Activated T-helper 2 cell treated with anti-CD3 and anti-CD28 coated beads, Interferon-gamma antibody, Interleukin-2, Interleukin-4, amounts not matched to agents 10 μg/mL and 5 μg/mL and 100 μg/mL, durations not matched to agents 14 hours and 24 hours and 36 hours (primary cell): ENCODE data around the gene ABCC4. TPM values are rescaled to one million over a fixed set of nuclear protein-coding genes. Genes with fewer than 3 reads are reported as not detected.
A peak's percentile ranks its signal among the peaks of the same experiment; 100 is the strongest.

ENCODE experiments used
- DNase-seq: peaks from one replicate; pipeline ENCODE4 v3.0.0; 2021; ENCODE audit warnings: low spot score
- H3K27ac Mint-ChIP-seq: one replicate; pipeline ENCODE4 v1.8.0; 2021; ENCODE audit warnings: mixed read lengths
- H3K27me3 Mint-ChIP-seq: one replicate; pipeline ENCODE4 v1.8.0; 2021; ENCODE audit warnings: low read depth, mixed read lengths
- H3K36me3 Mint-ChIP-seq: one replicate; pipeline ENCODE4 v1.8.0; 2021; ENCODE audit warnings: low read depth, mixed read lengths
- H3K4me1 Mint-ChIP-seq: one replicate; pipeline ENCODE4 v1.8.0; 2021; ENCODE audit warnings: low read depth, mixed read lengths
- H3K4me3 Mint-ChIP-seq: one replicate; pipeline ENCODE4 v1.8.0; 2021; ENCODE audit warnings: low read depth, mild to moderate bottlenecking, moderate library complexity, mixed read lengths
- H3K9me3 Mint-ChIP-seq: one replicate; pipeline ENCODE4 v1.8.0; 2021; ENCODE audit warnings: mixed read lengths
- intact Hi-C: fragments of 100-400 bp; cut with micrococcal nuclease; formaldehyde crosslinking; loops from one replicate; pipeline ENCODE4 v1.15.1; 2023
- total RNA-seq: library from RNA; stranded (reverse); gene quantifications from 2 replicates; pipeline ENCODE4 v1.2.3, GENCODE V29; 2022

The ABCC4 gene
- total RNA-seq, 1 donor from 2014 or later, result 19.6 TPM

DNA sequence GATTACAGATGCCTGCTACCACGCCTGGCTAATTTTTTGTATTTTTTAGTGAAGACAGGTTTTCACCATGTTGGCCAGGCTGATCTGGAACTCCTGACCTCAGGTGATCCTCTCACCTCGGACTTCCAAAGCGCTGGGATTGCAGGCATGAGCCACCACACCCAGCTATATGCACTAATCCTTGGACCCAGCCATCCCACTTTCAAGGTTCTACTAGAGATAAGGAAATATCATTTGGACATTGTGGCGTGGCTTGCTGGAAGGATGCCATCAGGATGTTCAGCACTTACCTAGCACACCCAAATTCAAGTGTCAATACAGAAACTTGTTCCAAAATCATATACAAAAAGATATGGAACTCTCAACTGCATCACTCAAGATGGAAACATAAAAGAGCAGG, 136.4 kb downstream of the ABCC4 start:
- H3K9me3 Mint-ChIP-seq, result no peaks in the 10 kb centered on the region
- DNase-seq, result no peak
- H3K27me3 Mint-ChIP-seq, result no peaks in the 10 kb centered on the region
- intact Hi-C loops, result no loop called here
- H3K4me1 Mint-ChIP-seq, result peaks cover 10% of the 10 kb centered on the region
- no peak overlapping the region for H3K27ac Mint-ChIP-seq
- H3K36me3 Mint-ChIP-seq, result peaks cover 20% of the 10 kb centered on the region
- no peak overlapping the region for H3K4me3 Mint-ChIP-seq

DNA sequence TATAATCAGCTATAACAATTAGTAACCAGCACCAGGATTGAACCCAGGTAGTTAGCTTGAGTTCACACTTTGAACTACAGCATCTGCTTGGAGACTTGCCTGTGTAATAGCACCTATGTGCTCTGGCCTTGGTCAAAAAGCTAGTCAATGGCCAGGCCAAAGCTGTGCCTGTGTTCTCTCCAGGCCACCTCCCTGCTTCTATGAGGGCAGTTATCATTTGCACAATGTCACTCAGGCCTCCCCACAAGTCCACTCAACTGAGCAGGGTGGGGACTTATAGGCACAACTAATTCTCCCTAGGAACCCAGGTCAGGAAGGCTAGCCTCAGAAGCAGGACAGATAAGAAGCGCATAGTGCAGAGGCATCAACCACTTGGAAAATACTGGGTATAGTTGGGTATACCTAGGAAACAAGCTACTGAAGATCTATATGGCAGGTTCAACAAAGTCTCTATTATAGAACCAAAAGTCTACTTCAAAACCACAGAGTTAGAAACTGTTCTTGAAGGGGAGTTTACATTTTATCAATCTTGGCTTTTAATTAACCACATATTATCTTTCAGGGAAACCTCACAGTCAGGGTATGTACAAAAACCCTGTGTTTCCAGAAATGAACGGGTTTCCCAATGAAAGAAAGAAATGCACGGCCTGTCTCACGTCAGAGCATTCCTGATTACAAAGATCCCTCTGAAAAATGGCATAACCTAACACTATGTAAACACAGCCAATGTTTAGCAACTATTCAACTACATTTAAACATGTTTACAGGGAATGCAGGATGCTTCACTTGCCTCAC, 140.9 kb downstream of the ABCC4 start:
- H3K27me3 Mint-ChIP-seq, result no peaks in the 10 kb centered on the region
- no peak overlapping the region for H3K27ac Mint-ChIP-seq
- H3K36me3 Mint-ChIP-seq, result peaks cover 20% of the 10 kb centered on the region
- no peak for DNase-seq
- intact Hi-C loops, result no loop called here
- H3K9me3 Mint-ChIP-seq, result no peaks in the 10 kb centered on the region
- H3K4me3 Mint-ChIP-seq, result no peak overlapping the region
- H3K4me1 Mint-ChIP-seq, result peaks cover 15% of the 10 kb centered on the region

DNA sequence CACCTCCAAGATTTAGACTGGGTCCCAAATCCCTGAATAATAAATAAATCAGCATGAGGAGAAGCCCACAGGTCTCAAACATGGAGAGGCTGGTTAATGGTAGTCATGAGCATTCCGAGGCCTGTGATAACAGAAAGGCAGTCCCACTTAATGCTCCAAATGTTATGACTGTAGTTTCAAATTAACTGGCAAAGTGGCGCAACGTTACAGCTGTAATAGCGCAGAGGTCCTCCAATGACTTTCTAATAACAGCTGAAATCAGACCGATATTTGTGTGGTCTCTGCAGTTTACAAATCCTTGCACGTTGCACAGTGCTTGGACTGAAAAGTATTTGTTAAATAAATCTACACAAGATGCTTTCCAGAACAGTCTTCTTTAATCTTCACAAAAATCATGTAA, 141.8 kb downstream of the ABCC4 start:
- intact Hi-C loops, result loop anchor here (10.0 kb wide), 2 partner anchors 185 to 495 kb away; no protein-coding TSS in a partner anchor
- Mint-ChIP-seq H3K4me3 (no peak overlapping the region), H3K36me3 (peaks cover 23% of the 10 kb centered on the region), H3K27ac (no peak overlapping the region), H3K9me3 (no peaks in the 10 kb centered on the region), H3K27me3 (no peaks in the 10 kb centered on the region), H3K4me1 (peaks cover 17% of the 10 kb centered on the region)
- no peak for DNase-seq

GRCh38 chr13:95156208-95156607, 145.0 kb downstream of the ABCC4 start:
- no peaks in the 10 kb centered on the region for H3K9me3 Mint-ChIP-seq
- peaks cover 30% of the 10 kb centered on the region for H3K4me1 Mint-ChIP-seq
- peaks cover 17% of the 10 kb centered on the region for H3K36me3 Mint-ChIP-seq
- H3K4me3 Mint-ChIP-seq, result no peak overlapping the region
- H3K27ac Mint-ChIP-seq, result no peak overlapping the region
- intact Hi-C loops, result loop anchor here (10.0 kb wide), 2 partner anchors 181 to 491 kb away; no protein-coding TSS in a partner anchor
- H3K27me3 Mint-ChIP-seq, result no peaks in the 10 kb centered on the region
- no peak for DNase-seq

- H3K4me3 Mint-ChIP-seq, result no peak overlapping the region
- no peaks in the 10 kb centered on the region for H3K9me3 Mint-ChIP-seq
- peaks cover 31% of the 10 kb centered on the region for H3K4me1 Mint-ChIP-seq
- no peak overlapping the region for H3K27ac Mint-ChIP-seq
- H3K27me3 Mint-ChIP-seq, result no peaks in the 10 kb centered on the region
- intact Hi-C loops, result loop anchor here (2.0 to 10.0 kb wide), 3 partner anchors 21 to 491 kb away; no protein-coding TSS in a partner anchor
- peaks cover 12% of the 10 kb centered on the region for H3K36me3 Mint-ChIP-seq
- DNase-seq, result no peak
Observed at GRCh38 chr13:95155504-95155903, 145.7 kb downstream of the ABCC4 start.

- intact Hi-C loops, result loop anchor here (2.0 to 10.0 kb wide), 3 partner anchors 22 to 490 kb away; no protein-coding TSS in a partner anchor
- H3K4me3 Mint-ChIP-seq, result no peak overlapping the region
Observed at GRCh38 chr13:95155093-95155492, 146.2 kb downstream of the ABCC4 start.

DNA sequence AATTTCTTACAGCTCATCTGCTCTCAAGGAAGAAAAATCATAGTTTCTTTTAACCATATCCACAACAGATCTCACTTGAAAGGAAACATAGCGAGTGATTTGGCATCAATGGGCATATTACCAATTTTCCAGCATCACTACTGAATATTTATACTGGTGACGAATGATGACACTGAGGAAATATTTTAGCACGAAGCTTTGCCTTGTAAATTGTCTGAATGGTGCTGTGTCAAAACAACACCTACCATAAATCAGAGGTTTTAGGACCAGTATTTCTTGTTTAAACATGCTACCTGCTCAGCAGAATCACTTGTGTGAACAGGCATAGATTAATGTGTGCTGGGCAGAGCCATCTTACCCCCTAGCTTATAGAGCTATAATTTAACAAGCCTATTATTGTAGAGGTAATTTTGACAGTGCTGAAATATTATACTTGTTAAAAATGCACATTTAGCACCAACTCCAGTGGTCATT, 146.8 kb downstream of the ABCC4 start:
- Mint-ChIP-seq H3K27ac (peak overlapping the region; percentile 15), H3K27me3 (no peaks in the 10 kb centered on the region), H3K36me3 (peaks cover 7% of the 10 kb centered on the region), H3K4me1 (peaks cover 26% of the 10 kb centered on the region), H3K4me3 (no peak overlapping the region), H3K9me3 (no peaks in the 10 kb centered on the region)
- no peak for DNase-seq
- intact Hi-C loops, result loop anchor here (1.0 to 10.0 kb wide), 5 partner anchors 22 to 490 kb away; partner anchors contain the start of gene SOX21

More at GRCh38 chr13:95155093-95155492, 146.2 kb downstream of the ABCC4 start:
- H3K27ac Mint-ChIP-seq, result no peak overlapping the region
- peaks cover 28% of the 10 kb centered on the region for H3K4me1 Mint-ChIP-seq
- no peak for DNase-seq
- peaks cover 8% of the 10 kb centered on the region for H3K36me3 Mint-ChIP-seq
- H3K9me3 Mint-ChIP-seq, result no peaks in the 10 kb centered on the region
- no peaks in the 10 kb centered on the region for H3K27me3 Mint-ChIP-seq

- H3K4me3 Mint-ChIP-seq, result no peak overlapping the region
- H3K27ac Mint-ChIP-seq, result peak overlapping the region; percentile 15
- H3K4me1 Mint-ChIP-seq, result peaks cover 26% of the 10 kb centered on the region
- intact Hi-C loops, result loop anchor here (1.0 to 10.0 kb wide), 5 partner anchors 23 to 489 kb away; partner anchors contain the start of gene SOX21
- no peaks in the 10 kb centered on the region for H3K9me3 Mint-ChIP-seq
- H3K27me3 Mint-ChIP-seq, result no peaks in the 10 kb centered on the region
- DNase-seq, result no peak
- H3K36me3 Mint-ChIP-seq, result peaks cover 7% of the 10 kb centered on the region
Observed at GRCh38 chr13:95153647-95154412, 147.4 kb downstream of the ABCC4 start.

DNA sequence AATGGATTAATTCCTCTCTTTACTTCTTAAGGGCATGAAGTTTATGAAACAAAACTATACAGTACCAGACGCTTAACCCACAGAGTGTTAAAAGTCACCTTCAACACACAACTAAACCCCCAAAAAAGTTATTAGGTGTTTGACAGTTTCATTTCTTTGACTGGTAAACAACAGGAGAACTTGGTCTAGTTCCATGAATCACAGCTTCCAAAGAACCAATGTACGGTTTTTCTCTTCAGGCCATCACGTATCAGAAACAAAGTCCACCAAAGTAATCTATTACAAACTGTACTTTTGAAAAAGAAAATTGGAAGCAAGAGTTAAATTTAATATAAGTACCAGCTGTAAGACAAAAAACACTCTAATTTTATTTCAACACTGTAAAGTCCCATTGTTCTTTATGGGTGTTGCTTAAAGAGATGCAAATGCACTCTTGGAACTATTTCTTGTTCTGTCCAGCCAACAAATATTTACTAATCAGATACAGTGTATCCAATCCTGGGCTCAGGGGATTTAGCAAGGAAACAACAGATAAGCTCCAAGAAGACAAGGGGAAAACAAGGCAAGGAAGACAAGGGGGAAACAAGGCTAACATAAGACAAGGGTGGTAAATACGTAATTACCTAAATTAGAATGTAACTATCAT, 149.2 kb downstream of the ABCC4 start:
- no peaks in the 10 kb centered on the region for H3K9me3 Mint-ChIP-seq
- no peak overlapping the region for H3K4me3 Mint-ChIP-seq
- no peak overlapping the region for H3K27ac Mint-ChIP-seq
- H3K36me3 Mint-ChIP-seq, result peaks cover 7% of the 10 kb centered on the region
- intact Hi-C loops, result loop anchor here (2.0 to 10.0 kb wide), 4 partner anchors 51 to 487 kb away; partner anchors contain the start of gene SOX21
- no peak for DNase-seq
- no peaks in the 10 kb centered on the region for H3K27me3 Mint-ChIP-seq
- peaks cover 26% of the 10 kb centered on the region for H3K4me1 Mint-ChIP-seq

DNA sequence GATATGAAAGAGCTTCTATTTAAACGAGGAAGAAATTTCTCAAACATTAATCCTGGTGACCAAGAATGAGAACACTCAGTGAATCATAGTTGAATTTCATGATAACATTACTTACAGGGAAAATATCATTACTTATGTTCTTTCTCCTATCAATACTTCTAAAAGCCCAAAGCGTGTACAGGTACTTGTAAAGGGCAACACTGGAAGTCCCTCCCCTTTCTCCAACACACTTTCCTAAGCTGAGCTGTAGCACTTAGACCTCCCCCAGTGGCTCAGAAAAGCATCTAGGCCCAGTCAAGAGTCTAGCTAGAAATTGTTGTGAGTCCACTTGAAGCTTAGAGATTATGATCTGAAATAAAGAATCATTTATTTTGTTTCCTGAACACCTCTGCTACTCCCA, 150.7 kb downstream of the ABCC4 start:
- H3K36me3 Mint-ChIP-seq, result peaks cover 9% of the 10 kb centered on the region
- H3K27me3 Mint-ChIP-seq, result no peaks in the 10 kb centered on the region
- H3K9me3 Mint-ChIP-seq, result no peaks in the 10 kb centered on the region
- DNase-seq, result no peak
- no peak overlapping the region for H3K4me3 Mint-ChIP-seq
- peaks cover 23% of the 10 kb centered on the region for H3K4me1 Mint-ChIP-seq
- intact Hi-C loops, result loop anchor here (1.0 to 10.0 kb wide), 5 partner anchors 50 to 486 kb away; partner anchors contain the start of gene SOX21
- H3K27ac Mint-ChIP-seq, result peak overlapping the region; percentile 3

DNA sequence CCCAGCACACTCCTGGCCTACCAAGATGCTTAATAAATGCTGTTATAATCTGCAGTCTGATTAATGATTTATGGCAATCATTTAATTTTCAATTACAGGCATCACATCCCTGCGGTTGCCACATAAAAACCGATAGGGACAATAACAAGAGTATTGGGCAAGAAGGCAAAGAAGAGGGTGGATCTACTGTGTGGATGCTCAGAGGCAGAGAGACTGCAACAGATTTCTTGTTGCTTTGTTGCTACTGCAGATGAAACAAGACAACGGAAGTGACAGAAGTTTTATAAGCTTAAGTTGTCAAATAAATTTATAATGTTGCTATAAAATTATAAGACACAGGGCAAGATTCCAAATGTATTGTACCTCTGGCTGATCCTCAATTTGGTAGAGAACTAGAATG, 154.8 kb downstream of the ABCC4 start:
- no peak for DNase-seq
- H3K36me3 Mint-ChIP-seq, result peaks cover 28% of the 10 kb centered on the region
- peaks cover 15% of the 10 kb centered on the region for H3K4me1 Mint-ChIP-seq
- intact Hi-C loops, result no loop called here
- H3K4me3 Mint-ChIP-seq, result no peak overlapping the region
- H3K27ac Mint-ChIP-seq, result no peak overlapping the region
- H3K9me3 Mint-ChIP-seq, result peaks cover 7% of the 10 kb centered on the region
- no peaks in the 10 kb centered on the region for H3K27me3 Mint-ChIP-seq

DNA sequence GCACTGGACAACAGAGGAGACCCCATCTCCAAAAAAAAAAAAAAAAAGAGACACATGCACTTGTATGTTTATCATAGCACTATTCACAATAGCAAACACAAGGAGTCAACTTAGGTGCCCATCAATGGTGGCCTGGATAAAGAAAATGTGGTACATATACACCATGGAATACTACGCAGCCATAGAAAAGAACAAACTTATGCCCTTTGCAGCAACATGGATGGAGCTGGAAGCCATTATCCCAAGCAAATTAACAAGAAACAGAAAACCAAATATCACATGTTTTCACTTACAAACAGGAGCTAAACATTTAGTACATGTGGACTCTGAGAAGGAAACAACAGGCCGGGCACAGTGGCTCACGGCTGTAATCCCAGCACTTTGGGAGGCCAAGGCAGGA, 155.7 kb downstream of the ABCC4 start:
- peaks cover 10% of the 10 kb centered on the region for H3K4me1 Mint-ChIP-seq
- no peaks in the 10 kb centered on the region for H3K27me3 Mint-ChIP-seq
- H3K36me3 Mint-ChIP-seq, result peaks cover 37% of the 10 kb centered on the region
- no peak for DNase-seq
- peaks cover 7% of the 10 kb centered on the region for H3K9me3 Mint-ChIP-seq
- no peak overlapping the region for H3K4me3 Mint-ChIP-seq
- intact Hi-C loops, result no loop called here
- H3K27ac Mint-ChIP-seq, result no peak overlapping the region
